Activated CD4-positive, alpha-beta T cell treated with anti-CD3 and anti-CD28 coated beads, Interleukin-10, Interleukin-2, amounts not matched to agents 100 ng/mL and 50 ng/mL, durations not matched to agents 16 hours and 8 hours (primary cell): ENCODE data around the gene CCDC191.
A peak's percentile ranks its signal among the peaks of the same experiment; 100 is the strongest.

Source experiments
- DNase-seq: peaks from one replicate; pipeline ENCODE4 v3.0.0-alpha.2; 2020

Gene CCDC191

GRCh38 chr3:114056130-114057010, at the start of gene CCDC191, which contains the start of gene QTRT2:
Gene CCDC191 (minus strand): TSS chr3:114056526. CDS start chr3:114056466, 60 bp downstream.
Gene QTRT2 (plus strand): TSS chr3:114056737. CDS start chr3:114065258, 8,521 bp downstream.
- peak; percentile 99 for DNase-seq

GRCh38 chr3:114104414-114104813, 48.1 kb upstream of the CCDC191 start:
- no peak for DNase-seq

- DNase-seq, result no peak
Observed at GRCh38 chr3:114103858-114104257, 47.5 kb upstream of the CCDC191 start.

GRCh38 chr3:114103181-114103580, 46.9 kb upstream of the CCDC191 start:
- DNase-seq, result no peak

- DNase-seq, result no peak
Observed at GRCh38 chr3:114101101-114101500, 44.8 kb upstream of the CCDC191 start.

- DNase-seq, result no peak
Observed at GRCh38 chr3:114095796-114096195, 39.5 kb upstream of the CCDC191 start.

GRCh38 chr3:114093596-114093995, 37.3 kb upstream of the CCDC191 start:
- no peak for DNase-seq

GRCh38 chr3:114093016-114093380, 36.7 kb upstream of the CCDC191 start:
- DNase-seq, result no peak

GRCh38 chr3:114092151-114093015, 36.1 kb upstream of the CCDC191 start:
- no peak for DNase-seq

GRCh38 chr3:114089675-114090074, 33.3 kb upstream of the CCDC191 start:
- DNase-seq, result no peak

- no peak for DNase-seq
Observed at GRCh38 chr3:114086356-114086755, 30.0 kb upstream of the CCDC191 start.

GRCh38 chr3:114083112-114083511, 26.8 kb upstream of the CCDC191 start:
- no peak for DNase-seq

GRCh38 chr3:114081037-114081436, 24.7 kb upstream of the CCDC191 start:
- DNase-seq, result no peak

GRCh38 chr3:114080201-114080600, 23.9 kb upstream of the CCDC191 start:
- no peak for DNase-seq

- no peak for DNase-seq
Observed at GRCh38 chr3:114079761-114080160, 23.4 kb upstream of the CCDC191 start.

- DNase-seq, result no peak
Observed at GRCh38 chr3:114078126-114078525, 21.8 kb upstream of the CCDC191 start.

GRCh38 chr3:114076711-114077110, 20.4 kb upstream of the CCDC191 start:
- no peak for DNase-seq

GRCh38 chr3:114071786-114072185, 15.5 kb upstream of the CCDC191 start:
- no peak for DNase-seq

GRCh38 chr3:114068336-114068735, 12.0 kb upstream of the CCDC191 start:
- DNase-seq, result no peak

GRCh38 chr3:114067804-114068203, 11.5 kb upstream of the CCDC191 start:
- no peak for DNase-seq

GRCh38 chr3:114060906-114061655, 4.8 kb upstream of the CCDC191 start:
- no peak for DNase-seq

- DNase-seq, result no peak
Observed at GRCh38 chr3:114058646-114059045, 2.3 kb upstream of the CCDC191 start.

GRCh38 chr3:114057011-114057347, 653 bp upstream of the CCDC191 start:
- no peak for DNase-seq
